ENCODE results near the gene KCNJ1.

GRCh38 chr11:128890216-128890542 lies 23.1 kb upstream of the KCNJ1 start:
- TF ChIP-seq POLR2A (IDR thresholded peaks at IDR 0.05) (no peak), CTCF (IDR thresholded peaks at IDR 0.05) (no peak)
